H1 (cell line): ENCODE data around the gene HOTAIR. TPM values are rescaled to one million over a fixed set of nuclear protein-coding genes. Genes with fewer than 3 reads are reported as not detected.

ENCODE experiments used
- CTCF ChIA-PET: fragments of 300-600 bp; sonication (Branson Sonifier 250); formaldehyde crosslinking; loops from one replicate; lab custom pipeline; 2021; ENCODE audit not compliant: partially characterized antibody; lab: Charles Lee
- POLR2A ChIA-PET: fragments of 300-600 bp; sonication (Branson Sonifier 250); formaldehyde crosslinking; loops from one replicate; lab custom pipeline; 2021; ENCODE audit warnings: inconsistent platforms; ENCODE audit not compliant: partially characterized antibody; lab: Charles Lee
- DNase-seq, 2 experiments: peaks; one replicate each; pipeline versions ENCODE4 v3.0.0 to v3.0.0-alpha.2; 2010 to 2022; ENCODE audit warnings: low spot score in 2 of 2, low read depth in 1 of 2, mixed read lengths in 1 of 2
- FAIRE-seq: peaks from 2 replicates; lab custom pipeline; 2011; peaks lifted over from hg19 to GRCh38; lab: Jason Lieb, UNC
- H2AFZ ChIP-seq: 2 replicates; pipeline ENCODE4 v1.8.1; 2012; ENCODE audit warnings: low read length, inconsistent platforms
- H2AK5ac ChIP-seq: 2 replicates; pipeline ENCODE4 v1.6.1; 2013; ENCODE audit warnings: low read depth, low read length
- H2BK120ac ChIP-seq: replicated peaks from 2 replicates; pipeline ENCODE3; 2013; ENCODE audit warnings: low read depth, low read length, inconsistent platforms
- H2BK12ac ChIP-seq: 2 replicates; pipeline ENCODE4 v1.6.1; 2013; ENCODE audit warnings: low read depth, low read length
- H2BK15ac ChIP-seq: 2 replicates; pipeline ENCODE4 v1.6.1; 2013; ENCODE audit warnings: low read length
- H2BK20ac ChIP-seq: 2 replicates; pipeline ENCODE4 v1.6.1; 2013; ENCODE audit warnings: low read length
- H2BK5ac ChIP-seq: 2 replicates; pipeline ENCODE4 v1.6.1; 2013; ENCODE audit warnings: low read depth, low read length
- H3K14ac ChIP-seq: 2 replicates; pipeline ENCODE4 v1.6.1; 2013; ENCODE audit warnings: inconsistent platforms; ENCODE audit not compliant: insufficient read length
- H3K18ac ChIP-seq: 2 replicates; pipeline ENCODE4 v1.6.1; 2013; ENCODE audit warnings: low read length; ENCODE audit errors: extremely low read depth
- H3K23ac ChIP-seq: 2 replicates; pipeline ENCODE4 v1.6.1; 2013; ENCODE audit warnings: inconsistent platforms; ENCODE audit not compliant: insufficient read length
- H3K23me2 ChIP-seq: 2 replicates; pipeline ENCODE4 v1.6.1; 2013; ENCODE audit warnings: low read depth, low read length
- H3K27ac ChIP-seq: 2 replicates; pipeline ENCODE4 v1.6.1; 2011; ENCODE audit warnings: low read depth, low read length, inconsistent platforms
- H3K27me3 ChIP-seq, 4 experiments: replicated peaks in 1 of 4; 1 replicate in 1 of 4; 2 replicates in 3 of 4; pipeline versions ENCODE4 v1.6.1 to v1.8.1; 2011 to 2013; ENCODE audit warnings: low read length in 3 of 4, mild to moderate bottlenecking in 3 of 4, inconsistent platforms in 2 of 4, mixed read lengths in 2 of 4, moderate library complexity in 1 of 4; ENCODE audit not compliant: control insufficient read depth in 3 of 4, insufficient read depth in 3 of 4; ENCODE audit errors: extremely low read depth in 1 of 4
- H3K36me3 ChIP-seq, 4 experiments: 2 replicates each; pipeline versions ENCODE4 v1.6.1 to v1.8.1; 2011 to 2013; ENCODE audit warnings: mild to moderate bottlenecking in 4 of 4, low read length in 3 of 4, moderate library complexity in 2 of 4, control low read depth in 1 of 4, inconsistent platforms in 1 of 4; ENCODE audit not compliant: insufficient read depth in 4 of 4, control insufficient read depth in 2 of 4
- H3K4ac ChIP-seq: replicated peaks from 2 replicates; pipeline ENCODE3; 2013; ENCODE audit warnings: low read length, low read depth, mixed read lengths, inconsistent platforms; ENCODE audit not compliant: insufficient read length
- H3K4me1 ChIP-seq, 4 experiments: replicated peaks in 1 of 4; 1 replicate in 1 of 4; 2 replicates in 3 of 4; pipeline versions ENCODE4 v1.6.1 to v1.8.1; 2011 to 2013; ENCODE audit warnings: low read length in 3 of 4, inconsistent platforms in 2 of 4, mixed read lengths in 1 of 4; ENCODE audit not compliant: insufficient read depth in 4 of 4, control insufficient read depth in 3 of 4
- H3K4me2 ChIP-seq, 2 experiments: 2 replicates each; pipeline versions ENCODE4 v1.6.1 to v1.8.1; 2011 to 2013; ENCODE audit warnings: low read depth in 2 of 2, low read length in 2 of 2, control low read depth in 1 of 2, inconsistent platforms in 1 of 2, mild to moderate bottlenecking in 1 of 2; ENCODE audit not compliant: insufficient read depth in 1 of 2
- H3K4me3 ChIP-seq, 4 experiments: fragments of 200-600, 300-600 bp in 1 of 4; sonication (generic), shearing (Covaris generic), sonication (Bioruptor Twin) in 1 of 4; 2 replicates each; pipeline versions ENCODE4 v1.5.1 to v1.8.1; 2011 to 2016; ENCODE audit warnings: low read length in 4 of 4, low read depth in 3 of 4, control low read depth in 2 of 4, inconsistent platforms in 2 of 4, mild to moderate bottlenecking in 2 of 4, mixed read lengths in 1 of 4, moderate library complexity in 1 of 4; ENCODE audit not compliant: insufficient read depth in 2 of 4; ENCODE audit errors: extremely low read depth in 1 of 4
- H3K56ac ChIP-seq: replicated peaks from 2 replicates; pipeline ENCODE3; 2013; ENCODE audit warnings: low read depth, mild to moderate bottlenecking, mixed read lengths, low read length, inconsistent platforms; ENCODE audit not compliant: insufficient read length
- H3K79me1 ChIP-seq: 2 replicates; pipeline ENCODE4 v1.6.1; 2013; ENCODE audit warnings: low read depth, low read length, control low read depth
- H3K79me2 ChIP-seq, 2 experiments: 2 replicates each; pipeline versions ENCODE4 v1.6.1 to v1.8.1; 2012 to 2013; ENCODE audit warnings: low read length in 2 of 2, mild to moderate bottlenecking in 2 of 2, inconsistent platforms in 1 of 2; ENCODE audit not compliant: insufficient read depth in 2 of 2, control insufficient read depth in 1 of 2
- H3K9ac ChIP-seq, 4 experiments: replicated peaks in 1 of 4; 1 replicate in 1 of 4; 2 replicates in 3 of 4; pipeline versions ENCODE4 v1.6.1 to v1.8.1; 2011 to 2013; ENCODE audit warnings: low read depth in 3 of 4, low read length in 3 of 4, control low read depth in 2 of 4, mild to moderate bottlenecking in 2 of 4, moderate library complexity in 2 of 4, inconsistent platforms in 1 of 4; ENCODE audit errors: extremely low read depth in 1 of 4
- H3K9me3 ChIP-seq, 2 experiments: 2 replicates each; pipeline versions ENCODE4 v1.6.1 to v1.8.1; 2012 to 2013; ENCODE audit warnings: mild to moderate bottlenecking in 2 of 2, moderate library complexity in 2 of 2, control low read depth in 1 of 2, inconsistent platforms in 1 of 2, low read depth in 1 of 2, low read length in 1 of 2, mixed read lengths in 1 of 2; ENCODE audit not compliant: insufficient read depth in 2 of 2
- H4K20me1 ChIP-seq, 2 experiments: replicated peaks in 1 of 2; 2 replicates each; pipeline versions ENCODE3 to v1.8.1; 2011 to 2013; ENCODE audit warnings: inconsistent platforms in 2 of 2, low read length in 2 of 2, mild to moderate bottlenecking in 1 of 2; ENCODE audit not compliant: insufficient read depth in 2 of 2, control insufficient read depth in 1 of 2
- H4K5ac ChIP-seq: 2 replicates; pipeline ENCODE4 v1.6.1; 2013; ENCODE audit warnings: low read length, low read depth, mixed read lengths, inconsistent platforms; ENCODE audit not compliant: insufficient read length
- H4K8ac ChIP-seq: 2 replicates; pipeline ENCODE4 v1.8.0; 2013; ENCODE audit warnings: mild to moderate bottlenecking, moderate library complexity, low read length, inconsistent platforms; ENCODE audit not compliant: insufficient read depth; ENCODE audit errors: extremely low read depth
- H4K91ac ChIP-seq: replicated peaks from 2 replicates; pipeline ENCODE3; 2013; ENCODE audit warnings: low read length, mixed read lengths, inconsistent platforms; ENCODE audit not compliant: insufficient read length
- CREB1 ChIP-seq: IDR thresholded peaks from 2 replicates; pipeline ENCODE4 v1.6.1; 2012; ENCODE audit warnings: inconsistent platforms
- CTBP2 ChIP-seq: IDR thresholded peaks from 2 replicates; pipeline ENCODE4 v1.7.0; 2011; ENCODE audit warnings: borderline replicate concordance, mild to moderate bottlenecking, moderate library complexity, mixed read lengths, low read length; ENCODE audit not compliant: insufficient read depth, insufficient read length
- EP300 ChIP-seq, 2 experiments: IDR thresholded peaks; 1 replicate in 1 of 2; 2 replicates in 1 of 2; pipeline ENCODE4 v1.6.1; 2011 to 2012; ENCODE audit warnings: low read depth in 2 of 2, low read length in 2 of 2, mild to moderate bottlenecking in 2 of 2, borderline replicate concordance in 1 of 2, inconsistent platforms in 1 of 2, moderate library complexity in 1 of 2
- FOSL1 ChIP-seq: IDR thresholded peaks from 2 replicates; pipeline ENCODE4 v1.6.1; 2011; ENCODE audit warnings: mild to moderate bottlenecking, low read depth, low read length, moderate library complexity; ENCODE audit not compliant: insufficient read depth
- JUND ChIP-seq: IDR thresholded peaks from 2 replicates; pipeline ENCODE4 v1.6.1; 2011; ENCODE audit warnings: mild to moderate bottlenecking, improper control_type of control experiment, low read length
- KDM5A ChIP-seq: fragments of 200-600 bp; IDR thresholded peaks from 2 replicates; pipeline ENCODE4 v1.7.1; 2012; ENCODE audit warnings: mild to moderate bottlenecking, low read length, inconsistent platforms, mixed read lengths
- RBBP5 ChIP-seq: IDR thresholded peaks from 2 replicates; pipeline ENCODE4 v1.7.1; 2012; ENCODE audit warnings: low read depth, mild to moderate bottlenecking, inconsistent platforms, low read length, moderate library complexity, borderline replicate concordance
- RFX5 ChIP-seq: IDR thresholded peaks from 2 replicates; pipeline ENCODE4 v1.6.1; 2011; ENCODE audit warnings: low read depth, low read length, improper control_type of control experiment, borderline replicate concordance
- SAP30 ChIP-seq: fragments of 300-600 bp; sonication (generic); IDR thresholded peaks from 2 replicates; pipeline ENCODE4 v1.7.1; 2012; ENCODE audit warnings: low read length, moderate library complexity, mild to moderate bottlenecking, inconsistent platforms; ENCODE audit not compliant: insufficient read depth, insufficient replicate concordance
- SP1 ChIP-seq: IDR thresholded peaks from 2 replicates; pipeline ENCODE4 v1.6.1; 2011; ENCODE audit warnings: low read depth, low read length
- SP2 ChIP-seq: IDR thresholded peaks from 2 replicates; pipeline ENCODE4 v1.6.1; 2012; ENCODE audit warnings: mild to moderate bottlenecking, low read length, inconsistent platforms
- SUZ12 ChIP-seq: fragments of 200-600 bp; sonication (generic); IDR thresholded peaks from 2 replicates; pipeline ENCODE4 v1.6.1; 2012; ENCODE audit warnings: mild to moderate bottlenecking, inconsistent platforms, low read length, moderate library complexity, mixed read lengths
- TCF12 ChIP-seq: IDR thresholded peaks from 2 replicates; pipeline ENCODE4 v1.6.1; 2011; ENCODE audit warnings: low read depth, mild to moderate bottlenecking, low read length
- WGBS, 2 experiments: shearing (Covaris generic) in 1 of 2; methylation state at CpG; one replicate each; pipeline versions ENCODE4 v1.1.6 to v1.1.7; 2013 to 2015; ENCODE audit warnings: low lambda C conversion rate in 2 of 2, mixed read lengths in 2 of 2, inconsistent platforms in 1 of 2, low coverage in 1 of 2, missing lambda C conversion rate in 1 of 2; ENCODE audit not compliant: insufficient replicate concordance in 2 of 2, insufficient coverage in 1 of 2, insufficient read length in 1 of 2; ENCODE audit errors: extremely low coverage in 1 of 2, missing lambda C conversion rate in 1 of 2; 5-methylcytosine and 5-hydroxymethylcytosine counted together
- polyA plus RNA-seq, 7 experiments: library from polyadenylated mRNA; depleted of rRNA in 3 of 7; stranded (reverse) in 5 of 7; unstranded in 2 of 7; fragments of >200 nt in 5 of 7; fragments of 200-250 nt in 2 of 7; gene quantifications; 1 replicate in 5 of 7; 2 replicates in 1 of 7; 4 replicates in 1 of 7; pipeline versions ENCODE4 v1.2.1 to v1.2.3, GENCODE V29; 2011 to 2013; ENCODE audit warnings: missing spikeins in 2 of 7, mixed read lengths in 2 of 7
- total RNA-seq: library from RNA; stranded (reverse); fragmentation: NEBNext Ultra II Directional; extraction: Animal tissue kit (Norgen Biotek cat#: 25700); gene quantifications from 2 replicates; pipeline ENCODE4 v1.2.1, GENCODE V29; 2021

HOTAIR gene
- total and polyA plus RNA-seq, 2 of the 8 experiments (the other 6 are each of a cell fraction or from before 2014, with no cell fraction given) = not detected

- Histone ChIP-seq H2AFZ (no peak overlapping the region), H3K27ac (no peak overlapping the region), H3K14ac (no peak overlapping the region), H2AK5ac (no peak overlapping the region), H3K4me3 (no peak overlapping the region), H3K23ac (no peak overlapping the region), H3K9me3 (no peaks in the 10 kb centered on the region; a peak in 1 of 4 replicates), H4K5ac (no peak overlapping the region), H2BK120ac (no peak overlapping the region), H4K8ac (no peak overlapping the region), H3K23me2 (no peaks in the 10 kb centered on the region), H3K79me2 (no peaks in the 10 kb centered on the region), H2BK20ac (no peak overlapping the region), H3K79me1 (no peaks in the 10 kb centered on the region), H2BK15ac (no peak overlapping the region), H4K20me1 (peaks cover 32 to 51% of the 10 kb centered on the region in 2 experiments), H3K36me3 (peaks cover 0 to 14% (median 0%) of the 10 kb centered on the region in 4 experiments; a peak in 1 of 8 replicates), H4K91ac (no peak overlapping the region), H3K56ac (no peak overlapping the region), H3K27me3 (peaks cover 99 to 100% (median 100%) of the 10 kb centered on the region in 4 experiments), H3K4ac (no peak overlapping the region), H3K18ac (no peak overlapping the region; the same call in 1 of the 2 replicates), H2BK12ac (no peak overlapping the region), H2BK5ac (no peak overlapping the region), H3K4me2 (no peak overlapping the region), H3K9ac (no peak overlapping the region), H3K4me1 (peaks cover 0 to 5% (median under 1%) of the 10 kb centered on the region in 4 experiments; a peak in 1 of 7 replicates)
- 36% methylated on average over 4 of the region's 4 CpGs; no CpG with 5 or more reads in 1 of the 2 experiments for WGBS, 2 experiments
- DNase-seq (no peak), FAIRE-seq (no peak)
- ChIA-PET POLR2A (interaction anchor here (0.6 to 1.3 kb wide), 4 partner anchors 9 to 143 kb away, joined by 3 read pairs; no protein-coding TSS in a partner anchor), CTCF (interaction anchor here (0.5 to 2.5 kb wide), 12 partner anchors 14 to 538 kb away, joined by 3 to 8 read pairs (median 4); partner anchors contain the start of gene HOXC13)
- TF ChIP-seq RFX5 (no peak), EP300 (IDR thresholded peaks at IDR 0.05; ENCODE audit: borderline replicate concordance in 1 of 2, low read depth in 2 of 2, low read length in 2 of 2) (no peak), FOSL1 (no peak), KDM5A (no peak), SP2 (no peak), SUZ12 (no peak), CTBP2 (no peak), JUND (no peak), SP1 (no peak), SAP30 (no peak), RBBP5 (no peak), CREB1 (no peak), TCF12 (no peak)
Measured at GRCh38 chr12:53959314-53959713, 15.4 kb downstream of the HOTAIR start.
